Left ventricle myocardium superior (tissue), 1 donor: Measurements from ENCODE around the gene PGAP2. TPM values are rescaled to one million over a fixed set of nuclear protein-coding genes. Genes with fewer than 3 reads are reported as not detected.

Experiments used
- ATAC-seq: fragments of 200-7000 bp; cut with Tn5 transposase; one replicate; pipeline ENCODE4 v1.9.1; 2020; ENCODE audit warnings: mild to moderate bottlenecking, moderate library complexity
- DNase-seq: peaks from one replicate; pipeline ENCODE4 v3.0.0-alpha.2; 2020
- intact Hi-C: fragments of 100-400 bp; cut with micrococcal nuclease; formaldehyde crosslinking; loops from one replicate; pipeline ENCODE4 v1.11.0; 2022
- total RNA-seq: library from RNA; stranded (reverse); fragmentation: NEBNext Ultra II Directional; extraction: Animal tissue kit (Norgen Biotek cat#: 25700); gene quantifications from one replicate; pipeline ENCODE4 v1.2.1, GENCODE V29; 2021
- donor health status: DM: no; HTN: yes; CAD: no; lungs with severe emphysema.

Gene PGAP2
- total RNA-seq, 1 donor from 2014 or later: 19.6 TPM

GRCh38 chr11:3827434-3828186 is 19.2 kb downstream of the PGAP2 start:
- DNase-seq (no peak), ATAC-seq (no peak)
- intact Hi-C loops: no loop called here

DNA sequence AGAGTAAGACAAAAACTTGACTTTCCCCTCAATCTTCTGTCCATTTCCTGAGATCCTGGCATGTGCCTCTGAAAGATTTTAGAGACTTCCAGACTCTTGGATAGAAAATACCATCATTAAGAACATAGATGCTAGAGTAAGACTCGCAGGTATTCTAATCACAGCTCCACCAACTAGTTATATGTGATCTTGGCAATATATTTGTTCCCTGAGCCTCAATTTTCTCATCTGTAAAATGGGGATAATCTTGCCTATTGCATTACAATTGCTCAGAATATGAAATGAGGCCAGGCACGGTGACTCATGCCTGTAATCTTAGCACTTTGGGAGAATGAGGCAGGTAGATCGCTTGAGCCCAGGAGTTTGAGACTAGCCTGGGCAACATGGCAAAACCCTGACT is 21.7 kb downstream of the PGAP2 start:
- intact Hi-C loops: no loop called here
- DNase-seq (no peak), ATAC-seq (no peak)

DNA sequence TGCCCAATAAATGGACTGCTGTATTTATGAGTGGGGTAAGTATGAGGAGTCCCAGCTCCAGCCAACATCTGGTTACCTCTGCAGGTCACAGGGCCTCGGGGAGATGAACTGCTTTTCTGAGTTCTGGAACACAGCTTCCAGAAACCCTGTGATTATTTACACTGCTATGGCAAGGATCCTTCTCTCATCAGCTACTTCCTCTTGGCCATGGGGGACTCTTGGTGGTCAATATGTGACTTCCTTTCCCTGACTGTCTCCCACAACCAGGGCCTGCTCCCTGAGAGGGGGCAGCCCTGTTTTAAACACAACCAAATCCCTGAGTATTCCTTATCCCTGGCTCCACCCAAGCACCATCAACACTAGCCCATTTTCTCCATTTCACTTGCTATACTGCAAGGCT is 22.4 kb downstream of the PGAP2 start:
- ATAC-seq: no peak
- intact Hi-C loops: no loop called here
- no peak for DNase-seq

DNA sequence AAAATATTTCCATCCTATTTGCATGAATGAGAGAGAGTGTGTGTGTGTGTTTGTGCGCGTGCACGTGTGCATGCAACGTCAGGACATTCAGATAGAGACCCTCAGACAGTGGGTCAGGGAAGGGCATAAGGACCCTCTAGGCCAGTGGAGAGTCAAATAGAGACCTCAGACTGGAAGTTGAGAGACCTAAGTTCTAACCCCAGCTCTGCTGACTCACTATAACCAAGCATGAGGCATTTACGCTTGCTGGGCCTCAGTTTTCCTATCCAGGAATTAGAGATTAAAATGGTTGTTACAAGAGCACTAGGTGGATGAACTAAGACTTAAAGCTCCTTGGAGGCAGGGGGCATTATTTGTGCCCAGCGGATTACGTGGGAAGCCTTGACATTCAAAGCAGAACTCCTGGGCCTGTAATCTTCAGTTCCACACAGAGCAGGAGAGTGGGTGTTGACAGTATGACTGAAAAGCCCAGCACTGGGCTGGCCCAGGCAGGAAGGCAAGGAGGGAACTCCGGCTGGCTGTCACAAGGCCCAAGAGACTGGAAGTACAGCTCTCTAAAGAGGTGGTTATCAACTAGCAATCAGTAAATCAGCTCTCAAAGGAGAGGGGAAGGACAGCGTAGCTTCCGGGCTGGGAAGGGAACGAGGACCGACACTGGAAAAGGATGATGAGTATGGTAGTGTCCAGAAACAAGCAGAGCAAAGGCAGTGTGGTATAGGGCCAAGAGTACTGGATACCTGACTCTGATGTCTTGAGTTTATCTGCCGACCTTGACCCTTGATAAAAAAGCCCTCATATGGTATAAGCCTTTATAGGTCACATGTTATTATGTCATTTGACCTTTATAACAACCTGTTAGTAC is 23.2 kb downstream of the PGAP2 start:
- DNase-seq (peak; percentile 63), ATAC-seq (peak; percentile 76)
- intact Hi-C loops: no loop called here

GRCh38 chr11:3832816-3833215 is 24.5 kb downstream of the PGAP2 start:
- no peak for ATAC-seq
- DNase-seq: no peak
- intact Hi-C loops: no loop called here

DNA sequence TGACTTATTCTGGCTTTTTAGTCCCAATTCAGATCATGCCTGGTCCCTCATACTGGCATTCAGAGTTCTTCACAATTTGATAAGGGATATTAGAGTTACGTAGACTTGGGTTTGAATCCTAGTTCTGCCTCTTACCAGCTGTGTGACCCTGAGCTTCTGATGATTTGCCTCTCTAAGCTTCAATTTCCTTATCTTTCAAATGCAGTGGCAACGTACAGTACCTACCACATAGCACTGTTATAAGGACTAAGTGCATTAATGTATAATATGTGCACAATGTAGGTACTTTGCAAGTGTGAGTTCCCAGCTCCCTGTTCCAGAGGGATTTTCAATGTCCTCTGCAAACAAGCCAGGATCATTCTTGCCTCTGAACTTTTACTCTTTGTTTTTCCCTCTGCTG is 25.1 kb downstream of the PGAP2 start:
- intact Hi-C loops: no loop called here
- ATAC-seq (no peak), DNase-seq (no peak)

- intact Hi-C loops: no loop called here
- ATAC-seq (no peak), DNase-seq (no peak)
Observed at GRCh38 chr11:3834349-3834663, 25.9 kb downstream of the PGAP2 start.

GRCh38 chr11:3834664-3835461 is 26.5 kb downstream of the PGAP2 start:
- DNase-seq: peak; percentile 61
- ATAC-seq: peak; percentile 35
- intact Hi-C loops: no loop called here

DNA sequence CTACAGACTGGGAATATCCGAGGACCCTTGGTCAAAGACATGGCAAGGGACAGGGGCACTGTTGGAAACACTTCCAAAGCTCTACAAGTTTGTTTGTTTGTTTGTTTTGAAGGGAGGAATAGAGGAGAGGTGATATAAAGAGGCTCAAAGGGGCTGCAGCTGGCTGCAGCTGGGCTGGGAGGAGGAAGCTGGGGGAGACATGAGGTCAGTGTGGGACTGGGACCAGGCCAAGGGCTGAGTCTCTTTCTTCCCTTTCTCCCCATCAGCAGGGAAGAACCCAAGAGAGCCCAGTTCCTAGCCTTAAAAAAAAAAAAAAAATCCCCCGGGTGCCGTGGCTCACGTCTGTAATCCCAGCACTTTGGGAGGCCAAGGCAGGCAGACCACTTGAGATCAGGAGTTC is 27.4 kb downstream of the PGAP2 start:
- ATAC-seq (peak; percentile 32), DNase-seq (peak; percentile 70)
- intact Hi-C loops: no loop called here

- intact Hi-C loops: no loop called here
- peak; percentile 70 for DNase-seq
Observed at GRCh38 chr11:3836903-3837302, 28.5 kb downstream of the PGAP2 start.

GRCh38 chr11:3837793-3838192 is 29.4 kb downstream of the PGAP2 start:
- DNase-seq (peak; percentile 51), ATAC-seq (peak; percentile 6)
- intact Hi-C loops: no loop called here

More at GRCh38 chr11:3836903-3837302, 28.5 kb downstream of the PGAP2 start:
- no peak for ATAC-seq

GRCh38 chr11:3838504-3838903 is 30.1 kb downstream of the PGAP2 start:
- DNase-seq (no peak), ATAC-seq (no peak)
- intact Hi-C loops: no loop called here

DNA sequence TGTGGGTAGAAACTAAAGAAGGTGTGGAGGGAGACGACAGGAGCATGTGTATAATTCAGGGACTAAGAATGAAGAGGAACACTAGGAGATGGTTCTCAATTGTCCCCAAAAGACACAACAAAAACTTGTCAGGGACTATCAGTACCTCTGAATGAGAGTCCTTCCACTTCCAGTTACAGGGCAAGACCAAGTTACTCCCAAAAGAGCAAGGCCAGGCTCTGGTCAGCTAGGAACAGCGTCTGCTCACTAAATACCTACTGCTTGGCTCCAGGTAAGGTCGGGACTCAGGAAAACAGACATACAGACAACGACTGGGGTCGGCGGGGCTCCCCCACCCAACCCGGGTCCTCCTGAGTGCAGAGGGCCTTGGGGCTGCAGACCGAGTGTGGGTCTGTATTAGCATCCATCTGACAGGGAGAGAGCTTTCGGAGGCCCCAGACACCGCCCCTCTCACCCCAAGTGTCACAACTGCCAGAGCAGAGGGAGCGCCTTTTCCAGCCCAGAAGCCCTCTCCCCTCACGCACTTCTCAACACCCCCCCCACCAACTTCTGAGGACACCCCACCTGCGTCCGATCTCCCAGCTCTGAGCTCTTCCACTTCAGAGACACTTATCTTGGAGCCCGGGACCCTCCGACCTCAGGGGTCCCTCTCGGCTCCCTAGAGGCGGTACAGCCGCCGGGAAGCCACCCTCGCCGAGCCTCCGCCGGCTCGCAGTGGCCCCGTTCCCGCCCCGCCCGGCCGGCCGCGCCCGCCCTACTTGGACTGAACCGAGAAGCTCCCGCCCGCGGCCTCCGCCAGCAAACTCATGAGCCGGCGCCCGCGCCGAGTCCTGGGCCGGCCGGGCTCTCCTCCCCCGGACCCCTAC is 31.9 kb downstream of the PGAP2 start:
- peak; percentile 40 for DNase-seq
- intact Hi-C loops: no loop called here
- ATAC-seq: peak; percentile 47

DNA sequence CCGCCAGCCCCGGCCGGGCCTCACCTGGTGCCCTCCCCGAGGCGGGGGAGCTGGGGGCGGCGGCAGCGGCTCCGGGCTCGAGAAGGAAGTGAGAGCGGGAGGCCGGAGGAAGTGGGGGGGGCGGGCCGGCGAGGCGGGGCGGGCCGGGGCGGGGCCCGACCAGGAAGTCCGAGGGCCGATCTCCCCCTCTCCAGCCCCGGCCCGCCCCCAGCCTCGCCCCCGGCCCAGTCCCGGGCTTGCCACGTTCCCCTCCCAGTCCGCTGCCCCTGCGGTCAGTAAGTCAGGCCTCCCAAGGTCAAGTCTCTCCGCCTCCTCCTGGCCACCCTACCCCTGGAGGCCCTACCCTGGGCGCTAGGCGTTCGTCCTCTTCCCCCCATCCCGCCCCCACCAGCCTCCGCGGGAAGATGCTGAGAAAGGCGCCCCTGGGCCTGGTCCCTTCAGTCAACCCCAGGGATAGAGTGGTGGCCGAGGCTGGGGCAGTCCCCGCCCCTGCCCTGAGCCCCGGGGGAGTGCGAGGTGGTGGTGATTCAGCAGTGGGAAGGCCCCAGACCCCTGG is 32.6 kb downstream of the PGAP2 start, which contains the start of gene RHOG:
TSS of gene RHOG (minus strand) at position 90 of the 556 bp plus-strand sequence. CDS start 12,821 bp downstream, outside the sequence.
- ATAC-seq (peak; percentile 88), DNase-seq (peak; percentile 88)
- intact Hi-C loops: no loop called here

DNA sequence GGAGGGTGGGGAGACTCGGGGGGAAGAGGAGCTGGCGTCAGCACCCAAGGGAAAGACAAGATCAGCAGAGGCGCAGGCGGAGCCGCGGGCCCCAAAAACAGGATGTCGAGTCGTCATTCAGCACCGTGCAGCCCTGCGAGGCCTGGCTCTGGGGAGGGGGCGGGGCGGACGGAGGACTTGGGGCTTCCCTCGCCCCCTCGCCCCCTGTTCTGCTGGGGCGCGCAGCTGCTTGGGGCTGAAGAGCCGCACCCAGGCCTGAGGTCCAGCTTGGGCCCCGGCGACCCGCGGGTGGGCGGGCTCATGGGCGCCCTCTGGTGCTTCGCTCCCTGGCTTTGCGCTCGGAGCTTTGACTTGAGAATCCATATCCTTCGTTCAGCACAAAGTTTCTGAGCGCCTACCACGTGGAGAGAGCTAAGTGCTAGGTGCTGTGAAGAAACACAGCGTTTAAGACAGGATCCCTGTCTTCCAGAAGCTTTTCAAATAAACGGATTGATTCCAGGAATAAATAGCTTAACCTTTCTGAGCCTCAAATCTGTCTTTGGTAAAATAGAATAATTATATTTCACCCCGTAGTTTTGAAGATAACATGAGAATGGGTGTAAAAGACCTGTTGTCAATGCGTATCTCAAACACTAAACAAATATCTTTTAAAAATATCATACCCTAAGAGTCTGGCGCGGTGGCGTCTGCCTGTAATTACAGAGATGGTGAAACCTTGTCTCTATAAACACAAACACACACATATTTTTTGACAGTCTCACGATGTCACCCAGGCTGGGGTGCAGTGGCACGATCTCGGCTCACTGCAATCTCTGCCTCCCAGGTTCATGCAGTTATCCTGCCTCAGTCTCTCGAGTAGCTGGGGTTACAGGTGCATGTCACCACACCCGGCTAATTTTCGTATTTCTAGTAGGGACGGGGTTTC is 33.3 kb downstream of the PGAP2 start:
- intact Hi-C loops: no loop called here
- DNase-seq: peak; percentile 93
- ATAC-seq: peak; percentile 82

DNA sequence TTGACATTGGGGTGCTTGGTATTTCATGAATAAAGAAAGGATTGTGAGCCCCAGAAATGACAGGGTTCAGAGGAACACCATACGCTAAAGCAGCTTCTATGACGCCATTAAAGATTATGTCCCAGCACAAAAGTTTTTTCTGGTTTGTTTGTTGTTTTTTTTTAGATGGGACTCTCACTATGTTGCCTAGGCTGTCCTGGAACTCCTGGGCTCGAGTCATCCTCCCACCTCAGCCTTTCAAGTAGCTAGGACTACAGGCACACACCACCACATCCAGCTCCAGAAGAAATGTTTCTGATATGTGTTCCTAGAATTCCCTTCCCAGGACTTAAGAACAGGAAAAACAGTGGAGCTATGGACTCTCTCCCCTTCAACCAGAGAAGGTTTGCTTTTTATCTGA is 35.0 kb downstream of the PGAP2 start:
- ATAC-seq: no peak
- no peak for DNase-seq
- intact Hi-C loops: no loop called here

GRCh38 chr11:3845246-3845645 is 36.9 kb downstream of the PGAP2 start:
- no peak for ATAC-seq
- DNase-seq: no peak
- intact Hi-C loops: no loop called here
